A549 (cell line): ENCODE results near the gene EHD3.

ENCODE experiments used
- CBX2 ChIP-seq: fragments of 200-600 bp; sonication (generic); IDR thresholded peaks from 2 replicates; pipeline ENCODE4 v1.6.1; 2016; ENCODE audit warnings: low read depth, mild to moderate bottlenecking, borderline replicate concordance
- CTCF ChIP-seq: fragments of >200 bp; sonication (Bioruptor Twin); formaldehyde crosslinking; IDR thresholded peaks from 3 replicates; pipeline ENCODE4 v1.5.1; 2016
- HOXB5 ChIP-seq: fragments of 250-450 bp; sonication (Bioruptor Pico); IDR thresholded peaks from 2 replicates; pipeline ENCODE4 v1.5.0; 2020; ENCODE audit warnings: mild to moderate bottlenecking, moderate library complexity
- MAZ ChIP-seq: fragments of 150-350 bp; IDR thresholded peaks from 2 replicates; pipeline ENCODE4 v1.6.1; 2014; ENCODE audit warnings: antibody characterized with exemption, low read depth, low read length, borderline replicate concordance
- RAD21 ChIP-seq, 2 experiments: fragments of >200 bp in 1 of 2; sonication (Bioruptor Twin) in 1 of 2; formaldehyde crosslinking in 1 of 2; IDR thresholded peaks in 1 of 2; conservative IDR thresholded peaks in 1 of 2; 2 replicates in 1 of 2; 3 replicates in 1 of 2; pipeline ENCODE4 v1.6.1; 2012 to 2018; ENCODE audit warnings: inconsistent platforms in 1 of 2
- REST ChIP-seq: fragments of 200-600 bp; sonication (generic); IDR thresholded peaks from 2 replicates; pipeline ENCODE4 v1.6.1; 2016; ENCODE audit warnings: antibody characterized with exemption, mild to moderate bottlenecking, moderate library complexity
- SREBF2 ChIP-seq: fragments of 450-650 bp; IDR thresholded peaks from 2 replicates; pipeline ENCODE4 v1.6.1; 2014; ENCODE audit warnings: mild to moderate bottlenecking, moderate library complexity
- USF2 ChIP-seq: fragments of 450-650 bp; IDR thresholded peaks from 2 replicates; pipeline ENCODE4 v1.6.1; 2014; ENCODE audit warnings: antibody characterized with exemption
- ZNF302 ChIP-seq: fragments of 250-450 bp; sonication (Bioruptor Pico); IDR thresholded peaks from 2 replicates; pipeline ENCODE4 v1.9.0; 2021; ENCODE audit warnings: inconsistent platforms, mild to moderate bottlenecking, moderate library complexity
- TF ChIP-seq, protein P1 (sequence below): IDR thresholded peaks from 2 replicates; pipeline ENCODE4 v1.6.1; 2012
- TF ChIP-seq, protein P2 (sequence below): fragments of 150-350 bp; IDR thresholded peaks from 2 replicates; pipeline ENCODE4 v1.6.1; 2014; ENCODE audit warnings: low read depth, mild to moderate bottlenecking, low read length

DNA sequence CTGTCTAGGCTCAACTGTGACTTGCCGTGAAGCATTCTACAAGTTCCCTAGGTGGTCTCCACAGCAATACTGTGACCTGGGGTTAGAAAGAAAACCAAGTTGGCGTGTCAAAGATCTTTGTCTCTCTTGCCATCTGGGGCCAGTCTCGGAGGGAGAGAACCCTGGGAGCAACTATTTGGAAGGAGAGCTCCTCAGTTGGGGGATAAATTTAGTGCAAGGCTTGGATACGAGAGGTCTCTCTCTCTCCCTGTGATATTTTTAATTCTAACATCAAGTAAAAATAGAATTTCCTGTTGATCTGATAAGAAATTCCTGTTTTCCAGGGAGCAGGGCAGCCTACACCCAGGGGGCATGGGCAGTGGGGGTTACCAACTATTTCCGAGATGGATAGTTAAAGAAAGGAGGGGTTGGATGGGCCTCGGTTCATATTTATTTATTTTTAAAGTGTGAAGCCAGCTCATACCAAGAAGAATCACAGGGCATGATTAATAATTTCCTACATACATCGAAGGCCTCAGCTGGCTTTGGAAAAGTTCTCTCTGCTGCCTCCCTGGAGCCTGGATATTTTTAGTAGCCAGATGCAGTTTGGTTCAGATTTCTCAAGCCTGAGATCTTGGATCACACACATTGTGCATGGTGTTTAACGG is 62.8 kb downstream of the EHD3 start:
- TF ChIP-seq MAZ (no peak), CTCF (no peak), ZNF302 (CRISPR knock-in tag) (no peak), HOXB5 (CRISPR knock-in tag) (no peak), SREBF2 (no peak), RAD21 (conservative IDR thresholded peaks at IDR 0.05 in 1 of 2, IDR thresholded peaks at IDR 0.05 in 1 of 2) (no peak), REST (no peak), CBX2 (no peak), USF2 (no peak)
- TF ChIP-seq, protein P1, sequence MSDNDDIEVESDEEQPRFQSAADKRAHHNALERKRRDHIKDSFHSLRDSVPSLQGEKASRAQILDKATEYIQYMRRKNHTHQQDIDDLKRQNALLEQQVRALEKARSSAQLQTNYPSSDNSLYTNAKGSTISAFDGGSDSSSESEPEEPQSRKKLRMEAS = no peak
- TF ChIP-seq, protein P2, sequence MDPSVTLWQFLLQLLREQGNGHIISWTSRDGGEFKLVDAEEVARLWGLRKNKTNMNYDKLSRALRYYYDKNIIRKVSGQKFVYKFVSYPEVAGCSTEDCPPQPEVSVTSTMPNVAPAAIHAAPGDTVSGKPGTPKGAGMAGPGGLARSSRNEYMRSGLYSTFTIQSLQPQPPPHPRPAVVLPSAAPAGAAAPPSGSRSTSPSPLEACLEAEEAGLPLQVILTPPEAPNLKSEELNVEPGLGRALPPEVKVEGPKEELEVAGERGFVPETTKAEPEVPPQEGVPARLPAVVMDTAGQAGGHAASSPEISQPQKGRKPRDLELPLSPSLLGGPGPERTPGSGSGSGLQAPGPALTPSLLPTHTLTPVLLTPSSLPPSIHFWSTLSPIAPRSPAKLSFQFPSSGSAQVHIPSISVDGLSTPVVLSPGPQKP = no peak
